IMR-90 (cell line): ENCODE data around the gene MTG1.

Experiments
- BHLHE40 ChIP-seq: fragments of 150-350 bp; IDR thresholded peaks from 2 replicates; pipeline ENCODE4 v1.6.1; 2016; ENCODE audit warnings: mild to moderate bottlenecking, low read depth, low read length
- CEBPB ChIP-seq: IDR thresholded peaks from 2 replicates; pipeline ENCODE4 v1.6.1; 2012; ENCODE audit warnings: low read depth, low read length, improper control_type of control experiment
- CHD1 ChIP-seq: IDR thresholded peaks from 2 replicates; pipeline ENCODE4 v1.6.1; 2012; ENCODE audit warnings: low read depth, low read length, improper control_type of control experiment
- CTCF ChIP-seq: conservative IDR thresholded peaks from 2 replicates; pipeline ENCODE4 v1.5.1; 2012; ENCODE audit warnings: mild to moderate bottlenecking, low read depth, low read length, improper control_type of control experiment
- MAZ ChIP-seq: IDR thresholded peaks from 2 replicates; pipeline ENCODE4 v1.6.1; 2012; ENCODE audit warnings: low read depth, mild to moderate bottlenecking, low read length, improper control_type of control experiment, moderate library complexity, borderline replicate concordance
- POLR2A ChIP-seq: IDR thresholded peaks from 2 replicates; pipeline ENCODE4 v1.6.1; 2012; ENCODE audit warnings: mild to moderate bottlenecking, low read depth, low read length
- RAD21 ChIP-seq: IDR thresholded peaks from 2 replicates; pipeline ENCODE4 v1.6.1; 2012; ENCODE audit warnings: low read length, improper control_type of control experiment
- RFX5 ChIP-seq: IDR thresholded peaks from 2 replicates; pipeline ENCODE4 v1.8.0; 2012; ENCODE audit warnings: low read depth, mild to moderate bottlenecking, low read length, moderate library complexity
- SMC3 ChIP-seq: fragments of 150-350 bp; IDR thresholded peaks from 2 replicates; pipeline ENCODE4 v1.6.1; 2016; ENCODE audit warnings: low read depth, mild to moderate bottlenecking, antibody characterized with exemption, low read length, moderate library complexity
- TF ChIP-seq, protein P1 (sequence below): fragments of 150-350 bp; IDR thresholded peaks from 2 replicates; pipeline ENCODE4 v1.6.1; 2017; ENCODE audit warnings: mild to moderate bottlenecking, antibody characterized with exemption, low read length, low read depth

GRCh38 chr10:133464582-133465031 is 70.7 kb downstream of the MTG1 start:
- TF ChIP-seq CTCF, result no peak
- TF ChIP-seq, protein P1, sequence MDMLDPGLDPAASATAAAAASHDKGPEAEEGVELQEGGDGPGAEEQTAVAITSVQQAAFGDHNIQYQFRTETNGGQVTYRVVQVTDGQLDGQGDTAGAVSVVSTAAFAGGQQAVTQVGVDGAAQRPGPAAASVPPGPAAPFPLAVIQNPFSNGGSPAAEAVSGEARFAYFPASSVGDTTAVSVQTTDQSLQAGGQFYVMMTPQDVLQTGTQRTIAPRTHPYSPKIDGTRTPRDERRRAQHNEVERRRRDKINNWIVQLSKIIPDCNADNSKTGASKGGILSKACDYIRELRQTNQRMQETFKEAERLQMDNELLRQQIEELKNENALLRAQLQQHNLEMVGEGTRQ, result no peak
- TF ChIP-seq RAD21, result no peak
- TF ChIP-seq CEBPB, result no peak
- TF ChIP-seq BHLHE40, result no peak
- no peak for TF ChIP-seq POLR2A
- no peak for TF ChIP-seq SMC3
- TF ChIP-seq MAZ, result no peak
- TF ChIP-seq RFX5, result no peak
- TF ChIP-seq CHD1, result no peak
